ENCODE measurements around the gene ALKBH2.

The ALKBH2 gene

DNA sequence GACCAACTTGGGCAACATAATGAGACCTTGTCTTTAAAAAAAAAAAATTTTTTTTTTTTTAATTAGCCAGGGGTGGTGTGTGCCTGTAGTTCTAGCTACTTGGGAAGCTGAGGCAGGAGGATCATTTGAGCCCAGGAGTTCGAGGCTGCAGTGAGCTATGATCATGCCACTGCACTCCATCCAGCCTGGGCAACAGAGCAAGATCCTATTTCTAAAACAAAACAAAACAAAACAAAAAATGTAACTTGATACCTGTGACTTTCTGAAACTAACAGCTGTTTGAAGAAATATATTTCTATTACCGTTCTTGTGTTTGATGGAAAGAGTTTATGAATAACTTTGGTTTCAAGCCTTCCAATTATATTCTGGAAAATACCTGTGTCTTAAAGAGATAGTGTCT, 21.4 kb upstream of the ALKBH2 start:
- no peak for DNase-seq (ENCODE audit: low read depth in 2 of 2)

DNA sequence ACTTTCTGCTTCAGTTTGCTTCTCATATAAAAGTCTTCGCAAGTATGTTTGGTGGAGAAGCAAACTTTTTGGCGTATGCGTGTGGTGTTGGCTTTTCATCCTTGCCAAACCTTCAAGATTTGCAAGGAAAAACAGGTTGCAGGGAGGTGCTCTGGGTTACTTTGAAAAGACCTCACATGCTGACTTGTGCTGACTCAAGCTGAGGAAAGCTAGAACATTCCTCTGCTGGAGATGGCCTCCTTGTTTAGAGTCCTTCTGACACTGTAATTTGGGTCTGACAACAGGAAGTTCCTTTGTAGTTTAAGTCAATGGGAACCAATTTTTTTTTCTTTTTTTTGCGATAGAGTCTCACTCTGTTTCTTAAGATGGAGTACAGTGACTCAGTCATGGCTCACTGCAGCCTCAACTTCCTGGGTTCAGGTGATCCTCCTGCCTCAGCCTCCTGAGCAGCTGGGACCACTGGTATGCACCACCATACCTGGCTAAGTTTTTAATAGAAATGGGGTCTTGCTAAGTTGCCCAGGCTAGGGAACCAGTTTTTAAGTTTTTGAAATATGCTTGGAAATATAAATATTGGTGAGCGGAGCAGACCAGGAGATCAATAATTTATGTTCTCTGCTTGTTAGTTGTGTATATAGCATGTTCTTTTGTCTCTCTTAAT, 20.5 kb upstream of the ALKBH2 start:
- DNase-seq (ENCODE audit: low read depth in 2 of 2), result no peak

DNA sequence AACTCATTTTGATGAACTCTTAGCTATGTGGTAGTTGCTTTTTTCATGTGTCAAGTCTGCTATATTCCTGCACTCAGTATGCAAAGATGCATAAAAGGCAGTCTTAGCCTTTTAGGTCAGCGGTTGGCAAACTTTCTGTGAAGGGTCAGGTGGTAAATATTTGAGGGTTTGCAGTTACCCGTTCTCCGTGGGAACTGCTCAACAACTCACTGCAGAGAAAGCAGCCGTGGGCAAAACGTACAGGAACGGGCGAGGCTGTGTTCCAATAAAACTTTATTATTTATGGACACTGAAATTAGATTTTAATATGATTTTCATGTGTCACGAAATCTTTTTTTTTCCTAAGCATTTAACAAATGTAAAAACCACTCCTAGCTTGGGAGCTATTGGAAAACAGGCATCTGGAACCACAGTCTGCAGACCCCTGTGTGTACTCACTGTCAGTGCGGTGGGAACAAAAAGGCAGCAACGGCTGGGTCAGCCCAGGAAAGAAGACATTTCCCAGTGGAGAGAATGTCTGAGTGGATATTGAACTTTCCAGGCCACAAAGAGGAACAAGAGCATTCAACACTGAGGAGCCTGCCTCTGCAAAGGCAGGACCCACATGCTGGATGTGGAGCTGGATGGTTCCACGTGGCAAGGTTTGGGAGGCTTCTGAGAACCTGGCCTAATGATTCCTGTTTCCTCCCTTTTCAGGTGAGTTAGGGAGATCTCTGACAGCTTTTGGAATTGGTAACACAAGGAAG, 19.6 kb upstream of the ALKBH2 start:
- DNase-seq (ENCODE audit: low read depth in 2 of 2), result no peak

GRCh38 chr12:109110988-109111495, 17.8 kb upstream of the ALKBH2 start:
- DNase-seq (ENCODE audit: low read depth in 2 of 2), result peak; percentile 18 to 20

DNA sequence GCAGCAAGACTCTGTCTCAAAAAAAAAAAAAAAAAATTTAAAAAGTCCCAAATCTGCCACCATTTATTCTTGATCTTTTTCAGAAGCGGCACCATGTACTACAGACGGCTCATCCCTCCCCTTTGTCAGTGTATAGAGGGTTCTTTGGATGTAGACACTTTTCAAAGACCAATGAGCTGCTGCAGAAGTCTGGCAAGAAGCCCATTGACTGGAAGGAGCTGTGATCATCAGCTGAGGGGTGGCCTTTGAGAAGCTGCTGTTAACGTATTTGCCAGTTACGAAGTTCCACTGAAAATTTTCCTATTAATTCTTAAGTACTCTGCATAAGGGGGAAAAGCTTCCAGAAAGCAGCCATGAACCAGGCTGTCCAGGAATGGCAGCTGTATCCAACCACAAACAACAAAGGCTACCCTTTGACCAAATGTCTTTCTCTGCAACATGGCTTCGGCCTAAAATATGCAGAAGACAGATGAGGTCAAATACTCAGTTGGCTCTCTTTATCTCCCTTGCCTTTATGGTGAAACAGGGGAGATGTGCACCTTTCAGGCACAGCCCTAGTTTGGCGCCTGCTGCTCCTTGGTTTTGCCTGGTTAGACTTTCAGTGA, 16.6 kb upstream of the ALKBH2 start:
- DNase-seq (ENCODE audit: low read depth in 2 of 2), result no peak

DNA sequence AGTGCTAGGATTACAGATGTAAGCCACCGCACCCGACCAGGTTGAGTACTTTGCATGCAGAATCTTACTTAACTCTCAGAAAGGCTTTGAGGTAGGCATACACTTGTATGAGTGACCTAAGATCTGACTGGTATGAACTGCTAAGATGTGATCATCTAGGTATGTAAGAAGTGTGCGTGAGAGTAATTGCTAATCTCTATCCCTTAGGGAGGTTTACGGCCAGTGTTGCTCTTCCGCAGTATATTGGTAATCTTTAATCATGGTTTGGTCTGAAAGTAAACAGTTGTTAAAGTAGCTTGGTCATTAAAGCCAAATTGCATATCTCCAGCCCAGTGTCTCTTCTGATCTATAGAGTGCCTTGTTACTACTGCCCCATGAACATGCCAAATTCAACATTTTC, 11.9 kb upstream of the ALKBH2 start:
- DNase-seq (ENCODE audit: low read depth in 2 of 2), result no peak

DNA sequence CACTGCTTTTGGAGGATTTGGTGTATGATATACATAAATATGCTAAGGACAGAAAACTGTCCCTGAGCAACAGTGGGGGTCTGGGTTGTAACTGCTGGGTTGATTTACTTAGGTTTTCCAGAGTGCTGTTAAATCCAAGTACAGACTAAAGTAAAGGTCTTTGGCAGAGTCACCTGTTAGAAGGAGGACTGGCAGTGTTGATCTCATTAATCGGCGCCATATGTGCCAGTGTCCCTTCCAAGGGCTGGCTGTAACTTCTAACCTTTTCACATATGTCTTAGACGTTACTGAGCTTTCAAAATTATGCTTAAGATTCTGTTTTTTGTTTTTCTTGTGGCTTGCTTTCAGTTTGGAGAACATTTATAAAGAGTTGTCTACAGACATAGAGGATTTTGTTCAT, 9.2 kb upstream of the ALKBH2 start:
- no peak for DNase-seq (ENCODE audit: low read depth in 2 of 2)

DNA sequence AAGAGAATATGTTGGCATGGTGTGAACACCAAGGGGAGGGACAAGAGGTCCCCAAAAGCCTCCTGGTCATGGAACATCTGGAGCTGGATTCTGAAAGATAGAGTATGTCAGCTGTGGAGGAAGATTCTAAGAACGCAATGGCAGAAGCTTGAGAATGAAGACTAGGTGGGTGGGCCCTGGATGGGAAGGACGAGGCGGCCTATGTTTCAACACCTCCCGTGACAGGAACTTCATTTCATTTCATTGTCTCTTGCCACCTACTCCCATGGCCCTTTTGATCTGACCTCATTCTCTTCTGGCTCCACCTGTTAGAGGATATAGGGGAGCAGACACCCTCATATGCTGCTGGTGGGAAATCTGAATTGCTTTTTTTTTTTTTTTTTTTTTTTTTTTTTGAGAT, 7.5 kb upstream of the ALKBH2 start:
- no peak for DNase-seq (ENCODE audit: low read depth in 2 of 2)

- DNase-seq (ENCODE audit: low read depth in 2 of 2), result no peak
Observed at GRCh38 chr12:109099431-109100020, 6.3 kb upstream of the ALKBH2 start.

GRCh38 chr12:109098651-109099050, 5.4 kb upstream of the ALKBH2 start:
- DNase-seq (ENCODE audit: low read depth in 2 of 2), result no peak

DNA sequence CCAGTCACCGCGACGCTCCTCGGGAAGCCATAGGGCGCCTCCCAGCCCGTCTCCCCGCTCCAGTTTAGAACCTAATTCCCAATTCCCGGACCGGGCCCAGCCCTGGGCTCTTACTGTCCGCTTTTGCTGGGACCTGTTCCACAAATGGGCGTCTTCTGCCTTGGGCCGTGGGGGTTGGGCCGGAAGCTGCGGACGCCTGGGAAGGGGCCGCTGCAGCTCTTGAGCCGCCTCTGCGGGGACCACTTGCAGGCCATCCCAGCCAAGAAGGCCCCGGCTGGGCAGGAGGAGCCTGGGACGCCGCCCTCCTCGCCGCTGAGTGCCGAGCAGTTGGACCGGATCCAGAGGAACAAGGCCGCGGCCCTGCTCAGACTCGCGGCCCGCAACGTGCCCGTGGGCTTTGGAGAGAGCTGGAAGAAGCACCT, 4.9 kb upstream of the ALKBH2 start:
- no peak for DNase-seq (ENCODE audit: low read depth in 2 of 2)

DNA sequence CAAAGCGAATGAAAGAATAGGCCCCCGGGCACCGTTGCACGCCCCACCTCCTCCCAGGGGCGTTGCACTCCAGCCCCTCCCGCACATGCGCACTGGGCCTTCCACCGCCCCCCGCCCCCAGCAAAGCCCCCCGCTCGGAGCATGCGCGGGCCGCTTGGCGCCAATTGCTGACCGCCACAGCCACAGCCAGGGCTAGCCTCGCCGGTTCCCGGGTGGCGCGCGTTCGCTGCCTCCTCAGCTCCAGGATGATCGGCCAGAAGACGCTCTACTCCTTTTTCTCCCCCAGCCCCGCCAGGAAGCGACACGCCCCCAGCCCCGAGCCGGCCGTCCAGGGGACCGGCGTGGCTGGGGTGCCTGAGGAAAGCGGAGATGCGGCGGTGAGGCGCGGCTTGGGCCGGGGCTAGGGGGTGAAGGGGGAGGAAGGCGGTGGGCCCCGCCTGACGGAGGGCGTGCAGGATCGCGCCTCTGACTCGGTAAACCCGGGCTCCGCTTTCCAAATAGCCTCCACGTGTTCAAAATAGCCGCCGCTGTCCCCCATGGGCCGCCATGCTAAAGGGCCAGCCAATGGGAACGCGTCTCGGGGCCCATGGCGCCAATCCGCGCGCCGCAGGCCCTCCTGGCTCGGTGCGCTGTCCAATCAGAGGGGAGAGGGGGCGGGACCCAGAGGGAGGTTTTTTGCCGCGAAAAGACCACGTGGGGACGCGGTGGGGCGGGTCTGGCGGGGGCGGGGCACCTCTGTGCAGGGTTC, 4.3 kb upstream of the ALKBH2 start, which contains the start of gene UNG:
UNG (plus strand) TSS at position 163 of the 748 bp plus-strand sequence; CDS start at position 246, 83 bp downstream.
- DNase-seq (ENCODE audit: low read depth in 2 of 2), result peak; percentile 94 to 96

- DNase-seq (ENCODE audit: low read depth in 2 of 2), result no peak
Observed at GRCh38 chr12:109097140-109097434, 3.8 kb upstream of the ALKBH2 start.

GRCh38 chr12:109092497-109093021, 713 bp downstream of the ALKBH2 start:
- no peak for DNase-seq (ENCODE audit: low read depth in 2 of 2)

GRCh38 chr12:109089683-109090082, 3.6 kb downstream of the ALKBH2 start:
- DNase-seq (ENCODE audit: low read depth in 2 of 2), result no peak

- no peak for DNase-seq (ENCODE audit: low read depth in 2 of 2)
Observed at GRCh38 chr12:109088818-109089217, 4.5 kb downstream of the ALKBH2 start.

GRCh38 chr12:109087250-109087649, 6.0 kb downstream of the ALKBH2 start:
- DNase-seq (ENCODE audit: low read depth in 2 of 2), result no peak

- DNase-seq (ENCODE audit: low read depth in 2 of 2), result no peak
Observed at GRCh38 chr12:109085590-109085989, 7.7 kb downstream of the ALKBH2 start.

GRCh38 chr12:109084425-109084824, 8.8 kb downstream of the ALKBH2 start:
- DNase-seq (ENCODE audit: low read depth in 2 of 2), result no peak

GRCh38 chr12:109082751-109083150, 10.5 kb downstream of the ALKBH2 start:
- no peak for DNase-seq (ENCODE audit: low read depth in 2 of 2)

DNA sequence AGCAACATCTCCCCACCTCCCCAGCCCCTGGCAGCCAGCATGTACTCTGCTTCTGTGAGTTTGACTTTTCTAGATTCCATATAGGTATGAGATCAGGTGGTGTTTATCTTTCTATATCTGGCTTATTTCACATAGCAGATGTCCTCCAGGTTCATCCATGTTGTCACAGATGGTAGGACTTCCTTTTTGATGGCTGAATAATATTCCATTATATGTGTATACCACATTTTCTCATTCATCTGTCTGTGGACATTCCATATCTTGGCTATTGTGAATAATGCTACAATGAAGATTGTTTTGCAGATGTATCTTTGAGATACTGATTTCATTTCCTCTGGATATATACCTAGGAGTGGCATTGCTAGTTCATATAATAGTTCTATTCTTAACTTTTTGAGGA, 18.4 kb downstream of the ALKBH2 start:
- no peak for DNase-seq (ENCODE audit: low read depth in 2 of 2)
